GM21786 (cell line): Measurements from ENCODE around the gene AHR.

Experiments used
- ATAC-seq: cut with Tn5 transposase; IDR thresholded peaks from one replicate; pipeline ENCODE4 v1.9.1; 2021; ENCODE audit not compliant: unreplicated experiment

Gene AHR

GRCh38 chr7:17298102-17298839 lies at the start of gene AHR:
AHR (plus strand) TSS chr7:17298652; CDS start chr7:17299265, 613 bp downstream.
- peak; percentile 42 for ATAC-seq

DNA sequence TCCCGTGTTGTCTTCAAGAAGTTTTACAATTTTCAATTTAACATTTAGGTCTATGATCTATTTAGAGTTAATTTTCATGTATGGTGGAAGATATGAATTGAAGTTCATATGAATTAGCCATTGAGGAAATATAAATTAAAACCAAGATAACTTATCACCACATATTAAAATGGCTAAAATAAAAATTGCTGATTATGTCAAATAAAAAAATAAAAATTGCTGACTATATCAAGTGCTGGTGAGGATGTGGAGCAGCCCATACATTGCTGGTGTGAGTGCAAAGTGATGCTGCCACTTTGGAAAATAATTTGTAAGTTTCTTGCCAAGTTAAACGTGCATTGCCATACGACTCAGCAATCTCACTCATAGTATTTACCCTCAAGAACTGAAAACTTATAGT lies 44.6 kb upstream of the AHR start:
- ATAC-seq = no peak

GRCh38 chr7:17255926-17256325 lies 42.5 kb upstream of the AHR start:
- no peak for ATAC-seq

DNA sequence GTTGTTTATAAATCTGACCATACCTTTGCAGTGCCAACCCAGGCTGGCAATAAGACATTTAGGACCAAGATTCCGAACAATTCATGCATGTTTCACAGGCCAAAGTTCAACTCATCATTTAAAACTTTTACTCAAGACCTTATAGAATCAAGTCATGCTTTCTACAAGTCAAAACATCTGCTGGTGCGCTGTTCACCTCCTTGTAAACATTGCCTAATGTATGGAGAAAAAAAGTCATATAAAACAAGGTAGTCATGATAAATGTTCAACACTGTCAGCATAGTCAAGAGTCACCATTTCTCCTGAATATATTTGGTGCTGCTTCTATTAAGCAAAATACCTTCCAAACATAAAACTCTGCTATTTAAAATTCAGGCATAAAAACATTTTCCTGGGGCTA lies 42.1 kb upstream of the AHR start:
- no peak for ATAC-seq

- ATAC-seq = no peak
Measured at GRCh38 chr7:17266565-17266964, 31.9 kb upstream of the AHR start.

- no peak for ATAC-seq
Measured at GRCh38 chr7:17269341-17270221, 28.9 kb upstream of the AHR start.

- no peak for ATAC-seq
Measured at GRCh38 chr7:17274551-17275245, 23.8 kb upstream of the AHR start.

DNA sequence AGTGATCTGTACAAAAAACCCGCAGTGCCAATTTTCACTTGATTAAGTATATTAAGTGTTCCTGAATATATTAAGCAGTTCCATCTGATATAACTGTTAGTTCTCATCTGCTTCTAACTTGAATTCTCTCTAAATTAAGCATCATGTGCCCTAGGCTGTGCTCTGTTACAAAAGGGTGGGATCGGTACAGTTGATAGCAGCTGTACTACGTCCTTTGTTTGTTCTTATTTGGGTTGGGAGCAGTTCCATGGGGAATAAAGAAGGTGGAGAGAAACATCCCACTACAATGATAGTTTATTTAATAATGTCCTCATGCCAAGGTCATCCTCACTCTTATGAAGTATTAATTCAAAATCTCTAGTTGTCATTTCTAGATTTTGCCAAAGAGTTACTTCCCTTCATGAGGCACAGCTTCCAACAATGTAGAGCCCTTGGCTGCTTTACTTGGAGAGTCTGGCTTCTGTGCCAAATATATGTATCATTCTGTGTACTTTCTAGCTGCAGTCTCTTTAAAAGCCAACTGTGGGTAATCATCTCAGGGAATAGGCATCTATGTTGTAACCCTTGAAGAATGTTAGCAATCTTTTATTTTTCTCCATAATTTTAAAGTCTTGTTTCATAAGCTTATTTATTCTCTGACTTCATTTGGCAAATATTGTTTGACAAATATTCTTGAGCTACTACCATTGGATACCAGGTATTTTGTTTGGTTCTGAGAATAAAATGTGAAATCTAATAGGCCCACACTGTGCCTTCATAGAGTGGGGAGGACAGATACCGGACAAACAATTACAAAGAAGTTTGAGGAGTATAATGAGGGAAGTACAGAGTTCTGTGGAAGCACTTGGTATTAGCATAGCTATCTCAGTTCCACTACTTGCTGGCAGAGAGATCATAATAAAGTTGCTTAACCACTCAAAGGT lies 22.4 kb upstream of the AHR start:
- no peak for ATAC-seq

GRCh38 chr7:17279061-17279460 lies 19.4 kb upstream of the AHR start:
- no peak for ATAC-seq

DNA sequence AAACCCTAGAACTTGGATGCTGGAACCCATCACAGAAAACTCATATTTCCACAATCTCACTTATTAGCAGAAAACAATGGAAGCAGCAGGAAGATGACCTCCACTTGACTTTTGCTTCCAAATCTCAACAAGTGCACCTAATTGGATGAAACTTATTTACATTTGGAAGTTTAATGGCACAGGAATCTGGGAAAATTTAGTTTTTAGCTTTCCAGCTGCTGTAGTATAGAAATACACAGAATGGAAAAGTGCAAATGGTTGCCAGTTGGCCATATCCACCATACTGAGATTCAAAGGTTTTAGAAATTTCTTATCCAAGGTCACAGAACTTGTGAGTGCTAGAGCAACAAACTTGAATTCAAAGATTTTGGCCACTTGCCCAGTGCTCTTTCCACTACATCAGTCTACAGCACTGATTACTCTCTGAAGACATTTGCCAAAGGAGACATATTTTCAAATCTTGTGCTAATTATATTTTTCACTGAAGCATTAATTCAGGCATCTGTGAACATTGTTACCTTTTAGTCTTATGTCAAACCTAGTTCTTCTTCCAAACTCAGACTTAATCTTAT lies 9.3 kb upstream of the AHR start:
- no peak for ATAC-seq

GRCh38 chr7:17292843-17293242 lies 5.6 kb upstream of the AHR start:
- ATAC-seq = no peak

DNA sequence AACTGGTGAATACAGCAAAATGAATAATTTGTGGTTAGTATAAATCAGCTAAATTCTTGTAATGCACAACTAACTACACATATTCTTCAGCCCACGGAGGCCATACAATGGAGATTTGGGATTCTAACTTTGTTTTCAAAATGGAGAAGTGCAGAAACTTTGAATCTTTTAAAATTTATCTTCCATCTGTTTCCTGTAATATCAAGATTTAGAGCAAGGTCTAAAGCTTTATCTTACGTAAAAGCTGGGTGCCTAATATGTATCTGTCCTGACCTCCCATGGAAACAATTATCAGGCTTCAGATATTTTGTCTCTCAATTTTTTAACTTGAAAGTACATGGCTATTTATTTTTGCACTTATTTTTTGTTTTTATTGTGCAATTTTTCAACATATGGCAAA lies 5.0 kb upstream of the AHR start:
- no peak for ATAC-seq

- no peak for ATAC-seq
Measured at GRCh38 chr7:17297243-17297642, 1.2 kb upstream of the AHR start.

DNA sequence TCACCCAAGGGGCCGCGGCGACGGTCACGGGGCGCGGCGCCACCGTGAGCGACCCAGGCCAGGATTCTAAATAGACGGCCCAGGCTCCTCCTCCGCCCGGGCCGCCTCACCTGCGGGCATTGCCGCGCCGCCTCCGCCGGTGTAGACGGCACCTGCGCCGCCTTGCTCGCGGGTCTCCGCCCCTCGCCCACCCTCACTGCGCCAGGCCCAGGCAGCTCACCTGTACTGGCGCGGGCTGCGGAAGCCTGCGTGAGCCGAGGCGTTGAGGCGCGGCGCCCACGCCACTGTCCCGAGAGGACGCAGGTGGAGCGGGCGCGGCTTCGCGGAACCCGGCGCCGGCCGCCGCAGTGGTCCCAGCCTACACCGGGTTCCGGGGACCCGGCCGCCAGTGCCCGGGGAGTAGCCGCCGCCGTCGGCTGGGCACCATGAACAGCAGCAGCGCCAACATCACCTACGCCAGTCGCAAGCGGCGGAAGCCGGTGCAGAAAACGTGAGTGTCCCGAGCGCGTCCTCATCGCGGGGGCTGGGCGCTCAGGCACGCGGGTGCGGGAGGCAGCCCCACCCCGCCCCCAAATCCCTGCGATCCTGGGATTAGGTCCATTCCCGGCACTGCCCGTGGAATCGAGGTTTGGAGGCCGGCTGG lies 509 bp downstream of the AHR start:
- ATAC-seq = peak; percentile 25

DNA sequence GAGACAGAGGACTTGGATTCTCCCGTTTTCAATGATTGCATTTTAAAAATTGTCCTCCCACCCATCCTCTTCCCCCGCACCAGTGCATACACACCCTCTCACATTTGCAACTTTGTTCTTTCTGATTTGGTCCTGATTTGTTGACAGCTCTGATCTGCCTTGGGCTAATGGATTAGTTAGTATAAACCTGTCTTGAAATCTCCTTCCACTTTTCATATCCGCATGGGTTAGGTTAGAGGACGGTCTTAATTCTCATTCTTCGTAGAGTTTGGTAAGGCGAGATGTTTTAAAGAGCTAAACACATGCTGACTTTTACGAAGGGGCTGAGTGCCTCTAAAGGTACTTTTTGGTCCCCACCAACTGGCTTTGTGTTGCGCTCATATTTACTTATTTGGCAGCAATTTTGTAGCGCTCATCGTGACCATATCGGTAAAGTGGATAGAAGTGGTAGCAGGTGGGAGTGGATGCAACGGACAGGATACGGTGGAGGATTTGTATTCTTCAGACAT lies 1.1 kb downstream of the AHR start:
- peak; percentile 5 for ATAC-seq

DNA sequence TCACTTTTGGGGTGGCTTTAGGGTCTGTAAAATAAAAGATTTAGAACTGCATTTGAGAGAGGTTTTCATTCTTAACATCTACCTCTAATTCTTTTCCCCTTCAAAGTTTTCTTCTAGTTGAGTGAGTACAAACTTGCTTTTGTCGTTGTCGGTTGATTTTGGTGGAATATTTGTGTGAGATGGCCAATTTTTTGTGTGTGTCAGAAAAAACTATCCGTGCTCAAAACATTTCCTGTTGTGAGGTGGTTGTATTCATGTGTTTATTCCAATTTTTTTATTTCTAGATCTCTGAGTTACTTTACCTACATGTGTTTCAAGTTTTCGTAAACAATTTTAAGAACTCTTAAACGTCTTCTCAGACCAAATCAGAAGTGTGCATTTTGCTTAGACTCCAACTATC lies 1.6 kb downstream of the AHR start:
- no peak for ATAC-seq

DNA sequence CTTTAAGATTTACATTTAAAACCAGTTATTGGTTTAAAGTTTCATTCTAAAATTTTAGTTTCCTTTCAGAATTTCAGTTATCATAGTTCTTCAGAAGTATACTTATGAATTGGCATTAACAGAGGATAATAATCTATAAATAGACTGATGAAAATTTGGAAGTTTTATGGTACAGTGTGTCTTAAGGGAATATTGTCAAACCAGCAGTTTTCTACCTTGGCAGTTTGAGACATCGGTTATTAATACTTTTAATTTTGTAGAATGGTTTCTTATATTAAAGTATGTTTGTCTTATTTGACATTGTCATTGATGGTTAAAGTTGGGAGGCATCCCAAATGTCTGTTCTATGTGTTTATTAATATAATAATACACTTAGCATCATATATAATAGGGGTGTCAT lies 2.0 kb downstream of the AHR start:
- no peak for ATAC-seq

GRCh38 chr7:17301471-17302456 lies 3.3 kb downstream of the AHR start:
- ATAC-seq = no peak
